ENCODE data around the gene ABCD2. TPM values are rescaled to one million over a fixed set of nuclear protein-coding genes. Genes with fewer than 3 reads are reported as not detected.

The ABCD2 gene
- total and polyA plus RNA-seq, 8 donors = 0.08 to 0.52 (median 0.13) TPM

GRCh38 chr12:39503439-39503838, 116.2 kb downstream of the ABCD2 start:
- intact Hi-C loops (cut with DNase I) = no loop called here

GRCh38 chr12:39502726-39503125, 116.9 kb downstream of the ABCD2 start:
- Histone ChIP-seq H3K4me3 (no peak overlapping the region), H3K9me3 (no peaks in the 10 kb centered on the region), H3K4me1 (no peaks in the 10 kb centered on the region), H3K36me3 (no peaks in the 10 kb centered on the region), H3K27me3 (no peaks in the 10 kb centered on the region), H3K27ac (no peak overlapping the region)
- DNase-seq (no peak), ATAC-seq (no peak)
- intact Hi-C loops (cut with DNase I) = no loop called here
- no peak for TF ChIP-seq CTCF (IDR thresholded peaks at IDR 0.05)

More at GRCh38 chr12:39503439-39503838, 116.2 kb downstream of the ABCD2 start:
- no peaks in the 10 kb centered on the region for H3K9me3 ChIP-seq
- ATAC-seq (no peak), DNase-seq (no peak)
- no peak for TF ChIP-seq CTCF (IDR thresholded peaks at IDR 0.05)
- no peaks in the 10 kb centered on the region for H3K27me3 ChIP-seq
- H3K4me1 ChIP-seq = no peaks in the 10 kb centered on the region
- H3K4me3 ChIP-seq = no peak overlapping the region
- no peaks in the 10 kb centered on the region for H3K36me3 ChIP-seq
- H3K27ac ChIP-seq = no peak overlapping the region

Other genes with a start within 250 kb of the ABCD2 start
- 10 to 100 TPM; 16.1 to 16.9 TPM for gene KIF21A, start 176.7 kb downstream of the ABCD2 start, total RNA-seq
- 10 to 100 TPM; 12.7 to 19.7 (median 14.9) TPM for gene KIF21A, start 176.7 kb downstream of the ABCD2 start, polyA plus RNA-seq (ENCODE audit: insufficient read length in 6 of 6)

All from left lung (tissue), 10 donors.